GM04503 (cell line): ENCODE data around the gene ADAMTS6.
A peak's percentile ranks its signal among the peaks of the same experiment; 100 is the strongest.

Experiments
- DNase-seq: peaks from one replicate; pipeline ENCODE4 v3.0.0-alpha.2; 2012; ENCODE audit warnings: low read depth

Gene ADAMTS6

GRCh38 chr5:65276178-65276890, 205.4 kb downstream of the ADAMTS6 start:
- no peak for DNase-seq

GRCh38 chr5:65271906-65272305, 209.8 kb downstream of the ADAMTS6 start:
- DNase-seq: no peak

- DNase-seq: no peak
Observed at GRCh38 chr5:65268525-65268924, 213.2 kb downstream of the ADAMTS6 start.

GRCh38 chr5:65264420-65264819, 217.3 kb downstream of the ADAMTS6 start:
- DNase-seq: no peak

GRCh38 chr5:65263321-65263720, 218.4 kb downstream of the ADAMTS6 start:
- peak; percentile 21 for DNase-seq

GRCh38 chr5:65262649-65263059, 219.1 kb downstream of the ADAMTS6 start:
- DNase-seq: peak; percentile 69

- DNase-seq: no peak
Observed at GRCh38 chr5:65262096-65262495, 219.6 kb downstream of the ADAMTS6 start.

GRCh38 chr5:65261499-65261898, 220.2 kb downstream of the ADAMTS6 start:
- DNase-seq: no peak

- DNase-seq: no peak
Observed at GRCh38 chr5:65255294-65255693, 226.4 kb downstream of the ADAMTS6 start.

GRCh38 chr5:65252977-65253376, 228.7 kb downstream of the ADAMTS6 start:
- DNase-seq: no peak

GRCh38 chr5:65248896-65249295, 232.8 kb downstream of the ADAMTS6 start:
- DNase-seq: no peak

- DNase-seq: no peak
Observed at GRCh38 chr5:65247594-65247993, 234.1 kb downstream of the ADAMTS6 start.

- DNase-seq: no peak
Observed at GRCh38 chr5:65246741-65247140, 235.0 kb downstream of the ADAMTS6 start.

GRCh38 chr5:65244031-65244430, 237.7 kb downstream of the ADAMTS6 start:
- DNase-seq: no peak

- DNase-seq: no peak
Observed at GRCh38 chr5:65243161-65243560, 238.6 kb downstream of the ADAMTS6 start.

GRCh38 chr5:65229841-65230240, 251.9 kb downstream of the ADAMTS6 start:
- DNase-seq: no peak

GRCh38 chr5:65213921-65214525, 267.7 kb downstream of the ADAMTS6 start:
- DNase-seq: no peak

- DNase-seq: peak; percentile 86
Observed at GRCh38 chr5:65209341-65209740, 272.4 kb downstream of the ADAMTS6 start.

- no peak for DNase-seq
Observed at GRCh38 chr5:65204966-65205365, 276.8 kb downstream of the ADAMTS6 start.

- peak; percentile 87 for DNase-seq
Observed at GRCh38 chr5:65203746-65204145, 278.0 kb downstream of the ADAMTS6 start.

GRCh38 chr5:65199993-65200675, 281.6 kb downstream of the ADAMTS6 start:
- peak; percentile 47 for DNase-seq

- peak; percentile 97 for DNase-seq
Observed at GRCh38 chr5:65198456-65199120, 283.1 kb downstream of the ADAMTS6 start.
